Neural cell (in vitro differentiated cells): ENCODE data around the gene NPAS2.

Experiments used
- EZH2 ChIP-seq: fragments of 200-600, 300-800 bp; shearing (Covaris generic), sonication (generic); IDR thresholded peaks from 2 replicates; pipeline ENCODE4 v1.6.1; 2014; ENCODE audit warnings: antibody characterized with exemption, low read length, borderline replicate concordance, mild to moderate bottlenecking; ENCODE audit not compliant: insufficient read depth, poor library complexity, severe bottlenecking
- POLR2AphosphoS5 ChIP-seq: IDR thresholded peaks from 2 replicates; pipeline ENCODE4 v1.6.1; 2012
- REST ChIP-seq: IDR thresholded peaks from 2 replicates; pipeline ENCODE4 v1.6.1; 2012; ENCODE audit warnings: borderline replicate concordance
- TF ChIP-seq, protein P1 (sequence below): fragments of 450-650 bp; IDR thresholded peaks from 2 replicates; pipeline ENCODE4 v1.5.1; 2014; ENCODE audit warnings: antibody characterized with exemption, mild to moderate bottlenecking, moderate library complexity; ENCODE audit not compliant: poor library complexity, severe bottlenecking

DNA sequence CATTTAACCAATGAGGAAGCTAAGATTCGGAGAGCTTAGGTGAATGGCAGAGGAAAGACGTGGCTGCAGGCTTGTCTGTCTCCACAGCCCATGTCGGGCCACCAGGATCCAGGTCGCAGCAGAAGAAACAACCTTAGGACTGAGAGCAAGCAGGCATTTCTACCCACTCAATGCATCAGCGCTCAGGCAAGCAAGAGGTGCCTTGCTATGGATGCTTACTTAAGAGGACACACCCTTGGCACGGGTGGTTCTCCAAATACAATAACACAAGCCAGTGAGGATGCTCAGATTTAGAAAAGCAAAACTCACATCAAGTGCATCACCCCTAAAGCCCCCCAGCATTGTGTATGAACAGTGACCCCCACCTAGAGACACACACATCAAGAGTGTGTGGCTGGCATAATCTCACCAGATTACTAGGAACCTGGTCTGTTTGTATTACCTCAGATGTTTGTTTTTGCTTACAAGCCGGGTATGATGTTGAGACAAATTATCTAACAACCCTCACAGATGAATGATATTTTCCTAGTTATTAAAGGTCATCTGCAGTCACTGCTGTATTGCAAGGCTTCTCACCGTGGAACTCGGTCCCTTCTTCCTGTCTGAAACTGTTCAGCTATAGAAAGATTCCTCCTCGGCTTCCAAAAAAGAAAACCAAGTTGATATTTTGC, 34.2 kb upstream of the NPAS2 start:
- no peak for TF ChIP-seq REST
- TF ChIP-seq EZH2: no peak
- no peak for TF ChIP-seq POLR2AphosphoS5
- TF ChIP-seq, protein P1, sequence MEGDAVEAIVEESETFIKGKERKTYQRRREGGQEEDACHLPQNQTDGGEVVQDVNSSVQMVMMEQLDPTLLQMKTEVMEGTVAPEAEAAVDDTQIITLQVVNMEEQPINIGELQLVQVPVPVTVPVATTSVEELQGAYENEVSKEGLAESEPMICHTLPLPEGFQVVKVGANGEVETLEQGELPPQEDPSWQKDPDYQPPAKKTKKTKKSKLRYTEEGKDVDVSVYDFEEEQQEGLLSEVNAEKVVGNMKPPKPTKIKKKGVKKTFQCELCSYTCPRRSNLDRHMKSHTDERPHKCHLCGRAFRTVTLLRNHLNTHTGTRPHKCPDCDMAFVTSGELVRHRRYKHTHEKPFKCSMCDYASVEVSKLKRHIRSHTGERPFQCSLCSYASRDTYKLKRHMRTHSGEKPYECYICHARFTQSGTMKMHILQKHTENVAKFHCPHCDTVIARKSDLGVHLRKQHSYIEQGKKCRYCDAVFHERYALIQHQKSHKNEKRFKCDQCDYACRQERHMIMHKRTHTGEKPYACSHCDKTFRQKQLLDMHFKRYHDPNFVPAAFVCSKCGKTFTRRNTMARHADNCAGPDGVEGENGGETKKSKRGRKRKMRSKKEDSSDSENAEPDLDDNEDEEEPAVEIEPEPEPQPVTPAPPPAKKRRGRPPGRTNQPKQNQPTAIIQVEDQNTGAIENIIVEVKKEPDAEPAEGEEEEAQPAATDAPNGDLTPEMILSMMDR: no peak
